GM21360 (cell line): ENCODE results near the gene IGSF21.

Source experiments
- ATAC-seq: cut with Tn5 transposase; IDR thresholded peaks from one replicate; pipeline ENCODE4 v1.9.1; 2021; ENCODE audit warnings: mild to moderate bottlenecking, moderate library complexity; ENCODE audit not compliant: unreplicated experiment

Gene IGSF21

GRCh38 chr1:18256282-18257235 lies 149.0 kb downstream of the IGSF21 start:
- no peak for ATAC-seq

DNA sequence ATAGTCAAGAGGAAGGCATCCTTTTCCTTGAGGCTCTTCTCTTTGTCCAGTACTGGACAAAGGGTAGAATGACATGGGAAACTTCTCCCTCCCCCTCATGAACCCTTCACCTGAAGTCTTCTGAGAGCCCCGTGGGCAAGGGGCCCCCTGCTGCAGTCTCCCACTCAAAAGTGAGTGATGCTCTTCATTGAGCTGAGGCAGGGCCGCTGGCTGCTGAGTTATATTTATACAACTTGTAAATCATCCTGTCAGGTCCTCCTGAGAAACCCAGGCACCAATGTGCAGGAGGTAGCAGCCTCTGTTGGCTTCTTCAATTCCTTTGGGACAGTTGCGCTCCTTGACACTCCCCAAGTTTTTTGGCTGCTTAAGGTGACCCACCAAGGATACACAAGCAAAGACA lies 150.2 kb downstream of the IGSF21 start:
- no peak for ATAC-seq

DNA sequence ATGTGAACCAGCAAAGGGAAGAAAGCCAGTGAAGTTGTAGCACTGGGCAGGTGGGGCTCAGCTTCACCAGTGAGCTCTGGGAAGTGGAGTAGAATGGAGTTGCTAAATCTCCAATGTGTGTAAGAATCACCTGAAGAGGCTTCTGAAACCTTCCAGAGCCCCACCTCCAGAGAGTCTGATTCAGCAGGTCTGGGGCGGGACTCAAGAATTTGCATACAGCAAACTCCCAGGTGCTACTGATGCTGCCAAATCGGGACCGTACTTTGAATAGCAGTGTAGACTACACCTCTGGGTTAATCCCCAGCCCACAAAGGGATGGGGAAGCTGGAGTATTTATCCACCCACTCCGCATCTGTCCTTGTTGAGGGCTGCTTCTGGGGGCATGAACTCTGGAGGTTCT lies 154.3 kb downstream of the IGSF21 start:
- no peak for ATAC-seq

- ATAC-seq, result no peak
Measured at GRCh38 chr1:18262726-18263125, 155.1 kb downstream of the IGSF21 start.

GRCh38 chr1:18263547-18264120 lies 156.0 kb downstream of the IGSF21 start:
- no peak for ATAC-seq

DNA sequence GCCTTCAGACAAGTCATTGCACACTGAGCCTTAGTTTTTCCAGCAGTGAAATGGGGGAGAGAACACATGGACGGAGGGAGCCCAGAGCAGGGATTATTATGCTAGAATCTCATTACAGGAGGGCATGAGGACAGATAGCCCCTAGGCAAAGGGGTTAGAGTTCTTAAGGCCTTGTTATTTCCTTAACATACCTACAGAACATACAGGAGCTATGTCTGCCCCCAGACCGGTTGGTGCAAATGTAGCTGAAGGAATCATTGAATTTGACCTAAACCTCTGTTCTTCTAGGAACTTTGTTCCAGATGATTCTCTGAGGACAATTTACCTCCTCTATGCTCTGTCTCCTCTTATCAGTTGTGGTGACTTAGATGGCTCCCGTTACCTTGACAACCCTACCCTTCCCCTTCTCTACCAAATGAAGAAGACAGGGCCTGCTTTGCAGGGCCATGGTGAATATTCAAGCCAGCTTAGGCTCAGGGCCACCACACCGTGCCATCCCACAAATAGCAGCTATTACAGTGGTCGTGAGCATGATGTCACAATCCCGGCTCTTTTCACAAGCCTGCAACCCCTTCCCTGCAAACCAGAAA lies 156.9 kb downstream of the IGSF21 start:
- no peak for ATAC-seq

DNA sequence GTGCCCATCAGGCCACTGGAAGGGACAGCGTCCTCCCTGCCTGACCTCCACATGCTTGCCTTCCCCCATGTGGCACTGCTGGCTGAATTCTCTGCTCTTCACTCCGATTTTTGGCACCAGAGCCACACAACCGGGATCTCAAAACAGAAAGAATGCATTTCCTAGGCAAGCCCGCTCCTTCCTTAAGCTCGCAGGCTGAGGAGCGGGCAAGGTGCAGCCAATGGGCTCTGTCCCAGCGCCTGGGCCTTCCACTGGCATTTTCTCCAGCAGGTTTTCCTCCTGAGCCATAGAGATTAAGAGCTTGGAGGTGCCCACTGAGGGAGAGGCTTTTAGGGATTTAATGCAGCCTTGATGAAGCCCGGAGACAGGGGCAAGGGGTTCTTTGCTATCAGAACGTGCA lies 158.0 kb downstream of the IGSF21 start:
- no peak for ATAC-seq

GRCh38 chr1:18266391-18266790 lies 158.8 kb downstream of the IGSF21 start:
- no peak for ATAC-seq

GRCh38 chr1:18271336-18271735 lies 163.7 kb downstream of the IGSF21 start:
- ATAC-seq, result no peak

GRCh38 chr1:18278946-18279345 lies 171.3 kb downstream of the IGSF21 start:
- ATAC-seq, result no peak

- ATAC-seq, result no peak
Measured at GRCh38 chr1:18279351-18280074, 171.9 kb downstream of the IGSF21 start.

DNA sequence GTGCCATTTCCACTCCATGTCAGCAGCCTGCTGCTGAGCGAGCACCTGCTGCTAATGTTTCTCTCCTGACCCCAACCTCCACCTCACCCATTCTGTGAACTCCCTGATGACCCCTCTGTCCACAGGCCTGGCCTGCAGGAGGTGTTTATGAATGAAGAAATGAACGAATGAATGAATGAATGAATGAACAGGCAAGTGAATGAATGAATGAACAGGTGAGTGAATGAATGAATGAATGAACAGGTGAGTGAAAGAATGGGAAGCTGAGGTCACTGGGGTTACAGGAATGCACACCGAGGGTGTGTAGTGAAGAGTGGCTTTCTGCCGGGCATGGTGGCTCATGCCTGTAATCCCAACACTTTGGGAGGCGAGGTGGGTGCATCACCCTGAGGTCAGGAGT lies 173.4 kb downstream of the IGSF21 start:
- ATAC-seq, result no peak

DNA sequence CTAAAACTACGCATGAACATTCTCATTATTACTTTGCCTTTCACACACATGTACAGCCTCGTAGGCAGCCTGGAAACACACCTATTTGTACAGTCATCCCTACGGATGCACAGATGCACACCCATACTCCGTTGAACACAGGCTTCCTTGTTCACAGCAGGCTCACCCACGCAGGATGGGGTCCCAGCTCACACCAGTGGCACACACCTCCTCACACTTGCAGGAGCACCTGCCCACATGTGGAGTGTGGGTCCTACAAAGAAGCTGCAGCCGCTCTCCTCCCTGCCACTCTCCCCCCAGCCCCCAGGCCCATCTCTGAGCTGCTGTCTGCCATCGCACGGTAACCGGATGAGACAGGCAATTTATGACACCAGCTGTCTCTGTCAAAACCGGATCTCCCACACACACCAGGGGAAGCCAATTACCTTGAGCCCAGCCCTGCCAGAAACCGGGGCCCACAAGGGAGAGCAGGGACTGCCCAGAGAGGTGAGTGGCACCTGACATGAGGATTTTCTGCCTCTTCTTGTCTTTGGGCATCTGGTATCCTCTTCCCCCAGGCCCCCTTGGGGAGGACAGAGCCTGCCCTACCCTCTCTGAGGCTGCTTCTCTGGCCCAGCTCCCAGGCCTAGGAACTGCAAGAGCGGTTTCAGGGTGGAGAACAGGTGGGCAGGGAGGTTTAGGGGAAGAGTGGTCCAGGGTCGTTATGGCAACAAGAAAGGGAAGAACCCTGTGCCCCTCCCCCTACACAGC lies 175.4 kb downstream of the IGSF21 start:
- ATAC-seq, result no peak

GRCh38 chr1:18283601-18284385 lies 176.2 kb downstream of the IGSF21 start:
- ATAC-seq, result no peak

- no peak for ATAC-seq
Measured at GRCh38 chr1:18284805-18285537, 177.4 kb downstream of the IGSF21 start.

- ATAC-seq, result no peak
Measured at GRCh38 chr1:18285538-18285924, 177.9 kb downstream of the IGSF21 start.

DNA sequence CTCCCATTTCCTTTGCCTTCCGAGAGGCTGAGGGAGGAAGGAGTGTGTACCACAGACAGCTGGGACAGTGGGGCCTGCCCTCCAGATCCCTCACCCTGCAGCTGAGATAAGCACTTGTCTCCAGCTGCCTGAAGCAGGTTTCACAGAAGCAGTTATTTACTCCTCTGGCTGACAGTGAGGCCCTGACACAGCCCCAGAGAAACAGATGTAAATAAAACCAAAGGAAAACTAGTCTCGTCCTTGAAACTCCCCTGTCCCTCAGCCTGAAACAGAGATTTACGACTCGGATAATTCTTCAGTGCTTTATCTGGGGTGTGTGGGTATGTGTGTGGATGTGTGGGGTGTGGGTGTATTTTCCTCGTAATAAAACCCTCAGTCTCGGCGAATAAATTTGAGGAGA lies 181.1 kb downstream of the IGSF21 start:
- ATAC-seq, result no peak

DNA sequence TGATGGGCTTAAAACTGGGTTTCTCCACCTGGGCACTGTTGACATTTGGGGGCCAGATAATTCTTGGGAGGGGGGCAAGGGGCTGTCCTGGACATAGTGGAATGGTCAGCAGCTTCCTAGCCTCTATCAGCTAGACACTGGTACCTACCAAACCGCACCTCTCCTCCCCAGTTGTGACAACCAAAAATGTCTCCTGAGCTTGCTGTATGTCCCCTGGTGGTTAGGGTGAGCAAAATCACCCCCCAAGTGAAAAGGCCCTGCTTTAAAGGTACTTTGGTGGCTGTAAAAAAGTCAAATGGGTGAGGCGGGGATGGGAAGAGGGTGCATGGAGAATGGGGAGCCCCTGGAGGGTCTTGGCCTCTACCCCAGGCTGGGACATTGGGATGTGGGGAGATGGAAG lies 182.0 kb downstream of the IGSF21 start:
- no peak for ATAC-seq

GRCh38 chr1:18290740-18291412 lies 183.3 kb downstream of the IGSF21 start:
- ATAC-seq, result no peak
